Astrocyte of the spinal cord (primary cell): ENCODE data around the gene TUBB3.

ENCODE experiments used
- DNase-seq: peaks from one replicate; pipeline ENCODE4 v3.0.0; 2011; ENCODE audit warnings: low read depth, low spot score
- H3K4me3 ChIP-seq: 2 replicates; pipeline ENCODE4 v1.5.1; 2011; ENCODE audit warnings: low read depth, mild to moderate bottlenecking, low read length, moderate library complexity
- CTCF ChIP-seq: IDR thresholded peaks from 2 replicates; pipeline ENCODE4 v1.5.1; 2012; ENCODE audit warnings: low read depth, mild to moderate bottlenecking, low read length, inconsistent platforms
- in situ Hi-C: cut with HindIII; loops from 2 replicates; pipeline ENCODE4 v1.10.0; 2017; ENCODE audit warnings: low sequenced_read_pairs

The TUBB3 gene

GRCh38 chr16:89893642-89894548, 29.2 kb upstream of the TUBB3 start:
- in situ Hi-C loops = no loop called here
- H3K4me3 ChIP-seq = no peak overlapping the region
- TF ChIP-seq CTCF = no peak
- DNase-seq = no peak

- H3K4me3 ChIP-seq = no peak overlapping the region
- DNase-seq = no peak
- no peak for TF ChIP-seq CTCF
- in situ Hi-C loops = no loop called here
These were observed 27.5 kb upstream of the TUBB3 start for GRCh38 chr16:89895482-89896250.

- no peak for TF ChIP-seq CTCF
- in situ Hi-C loops = no loop called here
- no peak overlapping the region for H3K4me3 ChIP-seq
- DNase-seq = no peak
These were observed 25.9 kb upstream of the TUBB3 start for GRCh38 chr16:89897204-89897603.

DNA sequence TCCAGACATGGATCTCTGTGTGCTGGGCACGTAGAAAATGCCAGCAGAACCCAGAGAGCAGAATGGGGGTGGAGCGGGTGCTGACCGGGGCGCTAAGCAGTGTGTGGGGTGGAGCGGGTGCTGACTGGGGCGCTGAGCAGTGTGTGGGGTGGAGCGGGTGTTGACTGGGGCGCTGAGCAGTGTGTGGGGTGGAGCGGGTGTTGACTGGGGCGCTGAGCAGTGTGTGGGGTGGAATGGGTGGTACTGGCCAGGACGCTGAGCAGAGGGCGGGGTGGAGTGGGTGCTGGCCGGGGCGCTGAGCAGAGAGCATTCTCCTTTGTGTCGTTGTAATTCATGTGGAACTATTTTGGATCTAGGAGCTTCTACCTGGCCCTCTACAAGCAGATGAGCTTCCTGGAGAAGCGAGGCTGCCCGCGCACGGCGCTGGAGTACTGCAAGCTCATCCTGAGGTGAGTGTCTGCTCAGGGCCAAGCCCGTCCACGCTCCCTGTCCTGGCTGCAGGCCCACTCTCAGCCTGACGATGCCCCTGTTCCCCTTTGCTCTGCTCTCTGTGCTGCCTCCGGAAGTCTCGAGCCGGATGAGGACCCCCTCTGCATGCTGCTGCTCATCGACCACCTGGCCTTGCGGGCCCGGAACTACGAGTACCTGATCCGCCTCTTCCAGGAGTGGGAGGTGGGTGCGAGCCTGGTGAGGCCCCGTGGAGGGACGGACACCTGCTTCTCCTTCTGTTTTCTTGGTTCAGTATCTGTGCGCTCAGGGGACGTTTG, 24.8 kb upstream of the TUBB3 start:
- TF ChIP-seq CTCF = no peak
- no peak overlapping the region for H3K4me3 ChIP-seq
- no peak for DNase-seq
- in situ Hi-C loops = no loop called here

GRCh38 chr16:89899879-89900481, 23.2 kb upstream of the TUBB3 start:
- in situ Hi-C loops = no loop called here
- H3K4me3 ChIP-seq = no peak overlapping the region
- DNase-seq = no peak
- TF ChIP-seq CTCF = no peak

- in situ Hi-C loops = no loop called here
- TF ChIP-seq CTCF = no peak
- no peak for DNase-seq
- H3K4me3 ChIP-seq = no peak overlapping the region
These were observed 22.3 kb upstream of the TUBB3 start for GRCh38 chr16:89900885-89901284.
